Mesenchymal stem cell (in vitro differentiated cells and primary cell): ENCODE results near the gene SHISA8.
"Not testable (repeated sequence)": the region's sequence is repeated elsewhere in the genome, so short reads cannot be mapped to it uniquely, and the experiment has no call there.

Experiments
- DNase-seq: peaks from one replicate; pipeline ENCODE4 v3.0.0-alpha.2; 2013
- H2AFZ ChIP-seq: one replicate; pipeline ENCODE4 v1.6.1; 2013; ENCODE audit warnings: low read depth, mild to moderate bottlenecking, control low read depth, inconsistent platforms, low read length, moderate library complexity
- H2AK5ac ChIP-seq: 2 replicates; pipeline ENCODE4 v1.6.1; 2013; ENCODE audit warnings: low read length, moderate library complexity, mild to moderate bottlenecking, inconsistent platforms; ENCODE audit not compliant: severe bottlenecking
- H2BK120ac ChIP-seq: one replicate; pipeline ENCODE4 v1.6.1; 2013; ENCODE audit warnings: low read depth, mild to moderate bottlenecking, inconsistent platforms, low read length, moderate library complexity
- H2BK12ac ChIP-seq, 2 experiments: one replicate each; pipeline ENCODE4 v1.6.1; 2013; ENCODE audit warnings: inconsistent platforms in 2 of 2, low read length in 2 of 2, mild to moderate bottlenecking in 2 of 2, moderate library complexity in 2 of 2, control low read depth in 1 of 2
- H2BK15ac ChIP-seq: one replicate; pipeline ENCODE4 v1.6.1; 2013; ENCODE audit warnings: mild to moderate bottlenecking, low read depth, inconsistent platforms; ENCODE audit not compliant: poor library complexity, severe bottlenecking
- H2BK5ac ChIP-seq: 2 replicates; pipeline ENCODE4 v1.6.1; 2013; ENCODE audit warnings: low read depth, mild to moderate bottlenecking, low read length, control low read depth, inconsistent platforms; ENCODE audit not compliant: poor library complexity, severe bottlenecking
- H3K14ac ChIP-seq, 2 experiments: one replicate each; pipeline ENCODE4 v1.6.1; 2013; ENCODE audit warnings: inconsistent platforms in 2 of 2, low read length in 2 of 2, control low read depth in 1 of 2, mild to moderate bottlenecking in 1 of 2, moderate library complexity in 1 of 2
- H3K18ac ChIP-seq, 2 experiments: one replicate each; pipeline ENCODE4 v1.6.1; 2013; ENCODE audit warnings: inconsistent platforms in 2 of 2, low read length in 2 of 2, control low read depth in 1 of 2, low read depth in 1 of 2, mild to moderate bottlenecking in 1 of 2
- H3K23ac ChIP-seq, 2 experiments: one replicate each; pipeline ENCODE4 v1.6.1; 2013; ENCODE audit warnings: inconsistent platforms in 2 of 2, low read length in 2 of 2, mild to moderate bottlenecking in 2 of 2, moderate library complexity in 2 of 2, control low read depth in 1 of 2
- H3K27ac ChIP-seq: 2 replicates; pipeline ENCODE4 v1.5.1; 2013; ENCODE audit warnings: mild to moderate bottlenecking, moderate library complexity, low read length, control low read depth, inconsistent platforms; ENCODE audit not compliant: poor library complexity, severe bottlenecking
- H3K27me3 ChIP-seq, 2 experiments: 2 replicates each; pipeline versions ENCODE4 v1.6.1 to v1.7.0; 2013; ENCODE audit warnings: low read length in 2 of 2, mild to moderate bottlenecking in 2 of 2, moderate library complexity in 2 of 2, control low read depth in 1 of 2, inconsistent platforms in 1 of 2; ENCODE audit not compliant: control insufficient read depth in 1 of 2, insufficient read depth in 1 of 2
- H3K36me3 ChIP-seq, 2 experiments: 2 replicates each; pipeline versions ENCODE4 v1.6.1 to v1.7.0; 2013; ENCODE audit warnings: low read length in 2 of 2, control low read depth in 1 of 2, inconsistent platforms in 1 of 2, low read depth in 1 of 2, mild to moderate bottlenecking in 1 of 2; ENCODE audit not compliant: insufficient read depth in 2 of 2, control insufficient read depth in 1 of 2
- H3K4ac ChIP-seq, 2 experiments: one replicate each; pipeline ENCODE4 v1.6.1; 2013; ENCODE audit warnings: inconsistent platforms in 2 of 2, low read length in 2 of 2, mild to moderate bottlenecking in 2 of 2, moderate library complexity in 2 of 2, control low read depth in 1 of 2, low read depth in 1 of 2
- H3K4me1 ChIP-seq: 2 replicates; pipeline ENCODE4 v1.6.1; 2013; ENCODE audit warnings: low read depth, low read length, control low read depth; ENCODE audit not compliant: control insufficient read depth, insufficient read depth
- H3K4me2 ChIP-seq: 2 replicates; pipeline ENCODE4 v1.6.1; 2013; ENCODE audit warnings: low read length, mild to moderate bottlenecking, inconsistent platforms; ENCODE audit not compliant: poor library complexity, severe bottlenecking
- H3K4me3 ChIP-seq, 2 experiments: 2 replicates each; pipeline versions ENCODE4 v1.5.1 to v1.7.0; 2013; ENCODE audit warnings: low read length in 2 of 2, mild to moderate bottlenecking in 2 of 2, control low read depth in 1 of 2, low read depth in 1 of 2; ENCODE audit not compliant: insufficient read depth in 1 of 2
- H3K79me1 ChIP-seq: replicated peaks from 2 replicates; pipeline ENCODE4 v1.6.1; 2013; ENCODE audit warnings: mild to moderate bottlenecking, control low read depth, low read length, inconsistent platforms; ENCODE audit not compliant: poor library complexity, severe bottlenecking
- H3K9ac ChIP-seq: 2 replicates; pipeline ENCODE4 v1.7.0; 2013; ENCODE audit warnings: mild to moderate bottlenecking, low read length, moderate library complexity
- H3K9me3 ChIP-seq: 2 replicates; pipeline ENCODE4 v1.7.0; 2013; ENCODE audit warnings: mild to moderate bottlenecking, low read length; ENCODE audit not compliant: control insufficient read depth
- H4K8ac ChIP-seq: one replicate; pipeline ENCODE4 v1.6.1; 2013; ENCODE audit warnings: inconsistent platforms, mild to moderate bottlenecking, low read length, moderate library complexity
- H4K91ac ChIP-seq: one replicate; pipeline ENCODE4 v1.6.1; 2013; ENCODE audit warnings: mild to moderate bottlenecking, low read length, inconsistent platforms
- WGBS: methylation state at CpG from one replicate; pipeline ENCODE4 v1.1.7; 2013; ENCODE audit warnings: mixed read lengths; 5-methylcytosine and 5-hydroxymethylcytosine counted together

SHISA8 gene

GRCh38 chr22:41873391-41873790 is 41.5 kb downstream of the SHISA8 start:
- no peak overlapping the region for H2BK15ac ChIP-seq
- no peak overlapping the region for H3K4me3 ChIP-seq
- no peak for DNase-seq
- H3K23ac ChIP-seq = no peak overlapping the region
- no peak overlapping the region for H3K14ac ChIP-seq
- no peak overlapping the region for H3K9ac ChIP-seq
- no peaks in the 10 kb centered on the region for H3K27me3 ChIP-seq
- H3K4me2 ChIP-seq = no peak overlapping the region
- H3K4ac ChIP-seq = no peak overlapping the region
- H2BK12ac ChIP-seq = no peak overlapping the region
- no peak overlapping the region for H3K27ac ChIP-seq
- no peak overlapping the region for H2BK5ac ChIP-seq
- no peak overlapping the region for H2AK5ac ChIP-seq
- no peak overlapping the region for H4K8ac ChIP-seq
- H4K91ac ChIP-seq = no peak overlapping the region
- no peak overlapping the region for H2AFZ ChIP-seq
- no peak overlapping the region for H3K18ac ChIP-seq
- H3K36me3 ChIP-seq = peaks cover 63 to 92% of the 10 kb centered on the region in 2 experiments
- H3K4me1 ChIP-seq = peaks cover 2% of the 10 kb centered on the region
- WGBS = 95% methylated on average over 4 of the region's 5 CpGs
- no peaks in the 10 kb centered on the region for H3K9me3 ChIP-seq
- peaks cover 39% of the 10 kb centered on the region for H3K79me1 ChIP-seq
- H2BK120ac ChIP-seq = no peak overlapping the region

DNA sequence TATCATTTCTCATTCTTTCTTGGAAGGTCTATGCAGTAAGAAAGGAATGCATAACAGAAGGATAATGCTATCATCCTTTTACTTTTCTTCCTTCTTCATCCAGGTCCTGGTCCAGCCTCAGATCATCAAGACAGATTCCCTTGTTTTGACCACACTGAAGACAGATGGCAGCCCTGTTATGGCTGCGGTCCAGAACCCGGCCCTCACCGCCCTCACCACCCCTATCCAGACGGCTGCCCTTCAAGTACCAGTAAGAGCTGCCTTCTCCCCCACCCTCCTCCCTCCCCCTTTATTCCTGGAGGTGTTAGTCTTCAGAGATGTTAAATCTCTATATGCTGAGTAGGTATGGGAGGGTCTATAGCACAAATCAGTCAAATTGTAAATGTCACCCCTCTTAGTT is 44.1 kb downstream of the SHISA8 start:
- H2BK15ac ChIP-seq = no peak overlapping the region
- no peak overlapping the region for H3K4me3 ChIP-seq
- no peak overlapping the region for H2AFZ ChIP-seq
- H3K23ac ChIP-seq = no peak overlapping the region
- no peak overlapping the region for H2BK5ac ChIP-seq
- no peaks in the 10 kb centered on the region for H3K4me1 ChIP-seq
- H3K9ac ChIP-seq = no peak overlapping the region
- H3K4me2 ChIP-seq = no peak overlapping the region
- H3K4ac ChIP-seq = no peak overlapping the region
- no peak overlapping the region for H2BK12ac ChIP-seq
- no CpG with 5 or more reads among the region's 4 CpGs for WGBS
- H3K18ac ChIP-seq = no peak overlapping the region
- H2AK5ac ChIP-seq = no peak overlapping the region
- no peak overlapping the region for H3K27ac ChIP-seq
- H4K91ac ChIP-seq = no peak overlapping the region
- H3K79me1 ChIP-seq = peaks cover 33% of the 10 kb centered on the region
- H3K14ac ChIP-seq = no peak overlapping the region
- no peak overlapping the region for H4K8ac ChIP-seq
- H3K9me3 ChIP-seq = no peaks in the 10 kb centered on the region
- no peak for DNase-seq
- no peak overlapping the region for H2BK120ac ChIP-seq
- peaks cover 62 to 85% of the 10 kb centered on the region in 2 experiments for H3K36me3 ChIP-seq
- no peaks in the 10 kb centered on the region for H3K27me3 ChIP-seq

GRCh38 chr22:41870081-41870480 is 44.8 kb downstream of the SHISA8 start:
- H3K18ac ChIP-seq, H3K4me1 ChIP-seq, H2BK15ac ChIP-seq, H2AFZ ChIP-seq, H3K4me2 ChIP-seq, H3K27ac ChIP-seq, H3K23ac ChIP-seq, H3K9ac ChIP-seq, H3K4ac ChIP-seq, H3K9me3 ChIP-seq, H2BK12ac ChIP-seq, H4K91ac ChIP-seq, DNase-seq, H2AK5ac ChIP-seq, H4K8ac ChIP-seq, H3K14ac ChIP-seq, H3K4me3 ChIP-seq, H3K27me3 ChIP-seq, H2BK5ac ChIP-seq, H2BK120ac ChIP-seq: not testable (repeated sequence)
- Histone ChIP-seq H3K36me3 (peaks cover 55 to 78% of the 10 kb centered on the region in 2 experiments), H3K79me1 (peaks cover 34% of the 10 kb centered on the region)
- 100% methylated on average over 1 of the region's 1 CpG for WGBS

GRCh38 chr22:41868556-41868955 is 46.3 kb downstream of the SHISA8 start:
- no peak overlapping the region for H2AK5ac ChIP-seq
- H2BK120ac ChIP-seq = no peak overlapping the region
- 97% methylated on average over 10 of the region's 10 CpGs for WGBS
- H3K14ac ChIP-seq = no peak overlapping the region
- no peak overlapping the region for H3K18ac ChIP-seq
- H2BK15ac ChIP-seq = no peak overlapping the region
- no peaks in the 10 kb centered on the region for H3K27me3 ChIP-seq
- H3K9ac ChIP-seq = no peak overlapping the region
- H4K8ac ChIP-seq = no peak overlapping the region
- H2AFZ ChIP-seq = no peak overlapping the region
- DNase-seq = no peak
- H3K4me1 ChIP-seq = peaks cover 5% of the 10 kb centered on the region
- no peak overlapping the region for H2BK5ac ChIP-seq
- no peaks in the 10 kb centered on the region for H3K9me3 ChIP-seq
- no peak overlapping the region for H3K23ac ChIP-seq
- no peak overlapping the region for H3K27ac ChIP-seq
- H3K4ac ChIP-seq = no peak overlapping the region
- H3K79me1 ChIP-seq = peaks cover 32% of the 10 kb centered on the region
- no peak overlapping the region for H3K4me2 ChIP-seq
- H4K91ac ChIP-seq = no peak overlapping the region
- H2BK12ac ChIP-seq = no peak overlapping the region
- H3K4me3 ChIP-seq = no peak overlapping the region
- peaks cover 50 to 64% of the 10 kb centered on the region in 2 experiments for H3K36me3 ChIP-seq
